ENCODE results near the gene ARMC7.

The ARMC7 gene

DNA sequence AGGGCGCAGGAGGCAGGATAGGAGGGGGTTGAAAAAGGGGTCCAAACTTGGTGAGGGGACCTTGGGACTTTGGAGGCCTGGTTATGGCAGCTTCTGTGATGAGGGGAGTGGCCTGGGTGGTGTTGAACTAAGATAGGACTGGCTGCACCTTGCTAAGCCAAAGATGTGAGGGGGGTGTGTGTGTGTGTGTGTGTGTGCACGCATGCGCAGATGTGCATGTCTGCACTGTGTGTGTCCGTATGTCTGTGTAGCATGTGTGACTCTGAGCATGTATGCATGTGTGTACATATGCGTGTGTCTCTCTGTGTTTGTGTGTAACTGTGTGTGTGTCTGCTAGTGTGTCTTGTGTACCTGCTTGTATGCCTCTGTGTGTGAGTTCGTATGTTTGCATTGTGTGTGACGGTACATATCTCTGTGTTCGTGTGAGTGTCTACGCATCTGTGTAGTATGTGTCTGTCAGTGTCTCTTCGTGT, 17.9 kb upstream of the ARMC7 start:
- Histone ChIP-seq H3K79me2 (ENCODE audit: low read length) (no peaks in the 10 kb centered on the region), H4K20me1 (ENCODE audit: insufficient read depth, low read length) (no peaks in the 10 kb centered on the region), H3K4me3 (ENCODE audit: low read length) (no peak overlapping the region), H2AFZ (ENCODE audit: low read depth, low read length) (no peak overlapping the region), H3K27ac (ENCODE audit: low read length) (no peak overlapping the region), H3K4me2 (ENCODE audit: low read length) (no peak overlapping the region), H3K4me1 (ENCODE audit: low read length) (peaks cover 11% of the 10 kb centered on the region; the same call in 1 of the 2 replicates), H3K27me3 (ENCODE audit: low read depth, low read length) (no peaks in the 10 kb centered on the region), H3K36me3 (replicated peaks; ENCODE audit: low read depth, low read length) (no peaks in the 10 kb centered on the region), H3K9me3 (ENCODE audit: insufficient read depth, low read length) (no peaks in the 10 kb centered on the region), H3K9ac (ENCODE audit: low read length) (no peak overlapping the region)
- TF ChIP-seq EZH2phosphoT487 (IDR thresholded peaks at IDR 0.05; ENCODE audit: low read depth) = no peak
- TF ChIP-seq, protein P1, sequence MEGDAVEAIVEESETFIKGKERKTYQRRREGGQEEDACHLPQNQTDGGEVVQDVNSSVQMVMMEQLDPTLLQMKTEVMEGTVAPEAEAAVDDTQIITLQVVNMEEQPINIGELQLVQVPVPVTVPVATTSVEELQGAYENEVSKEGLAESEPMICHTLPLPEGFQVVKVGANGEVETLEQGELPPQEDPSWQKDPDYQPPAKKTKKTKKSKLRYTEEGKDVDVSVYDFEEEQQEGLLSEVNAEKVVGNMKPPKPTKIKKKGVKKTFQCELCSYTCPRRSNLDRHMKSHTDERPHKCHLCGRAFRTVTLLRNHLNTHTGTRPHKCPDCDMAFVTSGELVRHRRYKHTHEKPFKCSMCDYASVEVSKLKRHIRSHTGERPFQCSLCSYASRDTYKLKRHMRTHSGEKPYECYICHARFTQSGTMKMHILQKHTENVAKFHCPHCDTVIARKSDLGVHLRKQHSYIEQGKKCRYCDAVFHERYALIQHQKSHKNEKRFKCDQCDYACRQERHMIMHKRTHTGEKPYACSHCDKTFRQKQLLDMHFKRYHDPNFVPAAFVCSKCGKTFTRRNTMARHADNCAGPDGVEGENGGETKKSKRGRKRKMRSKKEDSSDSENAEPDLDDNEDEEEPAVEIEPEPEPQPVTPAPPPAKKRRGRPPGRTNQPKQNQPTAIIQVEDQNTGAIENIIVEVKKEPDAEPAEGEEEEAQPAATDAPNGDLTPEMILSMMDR (IDR thresholded peaks at IDR 0.05; ENCODE audit: low read depth, low read length) = no peak

GRCh38 chr17:75093548-75094158, 16.1 kb upstream of the ARMC7 start:
- H3K9me3 ChIP-seq (ENCODE audit: insufficient read depth, low read length) = no peaks in the 10 kb centered on the region
- no peak overlapping the region for H3K4me2 ChIP-seq (ENCODE audit: low read length)
- H3K36me3 ChIP-seq (replicated peaks; ENCODE audit: low read depth, low read length) = no peaks in the 10 kb centered on the region
- no peak overlapping the region for H3K9ac ChIP-seq (ENCODE audit: low read length)
- H3K79me2 ChIP-seq (ENCODE audit: low read length) = no peaks in the 10 kb centered on the region
- no peak overlapping the region for H3K27ac ChIP-seq (ENCODE audit: low read length)
- no peak for TF ChIP-seq EZH2phosphoT487 (IDR thresholded peaks at IDR 0.05; ENCODE audit: low read depth)
- TF ChIP-seq, protein P1 (IDR thresholded peaks at IDR 0.05; ENCODE audit: low read depth, low read length) = no peak
- no peaks in the 10 kb centered on the region for H3K27me3 ChIP-seq (ENCODE audit: low read depth, low read length)
- H3K4me1 ChIP-seq (ENCODE audit: low read length) = peaks cover 2% of the 10 kb centered on the region; the same call in 1 of the 2 replicates
- no peaks in the 10 kb centered on the region for H4K20me1 ChIP-seq (ENCODE audit: insufficient read depth, low read length)
- no peak overlapping the region for H2AFZ ChIP-seq (ENCODE audit: low read depth, low read length)
- H3K4me3 ChIP-seq (ENCODE audit: low read length) = no peak overlapping the region

GRCh38 chr17:75094871-75095399, 14.8 kb upstream of the ARMC7 start:
- Histone ChIP-seq H3K27ac (ENCODE audit: low read length) (no peak overlapping the region), H3K27me3 (ENCODE audit: low read depth, low read length) (no peaks in the 10 kb centered on the region), H3K4me1 (ENCODE audit: low read length) (peaks cover 5% of the 10 kb centered on the region), H3K9me3 (ENCODE audit: insufficient read depth, low read length) (no peaks in the 10 kb centered on the region), H4K20me1 (ENCODE audit: insufficient read depth, low read length) (no peaks in the 10 kb centered on the region), H3K4me3 (ENCODE audit: low read length) (no peak overlapping the region), H3K79me2 (ENCODE audit: low read length) (no peaks in the 10 kb centered on the region), H3K9ac (ENCODE audit: low read length) (no peak overlapping the region), H2AFZ (ENCODE audit: low read depth, low read length) (no peak overlapping the region), H3K4me2 (ENCODE audit: low read length) (no peak overlapping the region), H3K36me3 (replicated peaks; ENCODE audit: low read depth, low read length) (no peaks in the 10 kb centered on the region)
- TF ChIP-seq EZH2phosphoT487 (IDR thresholded peaks at IDR 0.05; ENCODE audit: low read depth) = no peak

DNA sequence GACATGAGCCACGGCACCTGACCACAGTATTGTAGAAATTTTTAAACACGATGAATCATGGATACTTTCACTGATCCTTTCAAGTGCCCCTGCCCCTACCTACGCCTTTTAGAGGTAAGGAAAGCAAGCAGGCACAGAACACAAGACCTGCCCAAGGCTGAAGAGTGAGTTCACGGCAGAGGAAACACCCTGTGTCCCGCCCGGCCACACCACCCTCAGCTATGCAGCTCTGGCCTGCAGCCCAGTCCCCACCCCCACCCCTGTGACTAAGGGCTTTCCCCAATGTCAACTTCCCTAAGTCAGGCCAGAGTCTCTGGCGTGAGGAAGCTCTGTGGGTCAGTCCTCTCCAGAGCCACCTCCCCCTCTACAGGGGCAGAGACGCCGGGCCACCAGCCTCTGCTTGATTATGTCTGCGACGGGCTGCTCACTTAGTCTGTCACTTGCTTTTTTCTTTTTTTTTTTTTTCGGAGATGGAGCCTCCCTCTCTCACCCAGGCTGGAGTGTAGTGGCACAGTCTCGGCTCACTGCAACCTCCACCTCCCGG, 13.6 kb upstream of the ARMC7 start:
- Histone ChIP-seq H3K4me2 (ENCODE audit: low read length) (no peak overlapping the region), H3K9ac (ENCODE audit: low read length) (no peak overlapping the region), H3K27me3 (ENCODE audit: low read depth, low read length) (no peaks in the 10 kb centered on the region), H3K27ac (ENCODE audit: low read length) (no peak overlapping the region), H3K9me3 (ENCODE audit: insufficient read depth, low read length) (no peaks in the 10 kb centered on the region), H3K4me3 (ENCODE audit: low read length) (no peak overlapping the region), H3K79me2 (ENCODE audit: low read length) (no peaks in the 10 kb centered on the region), H4K20me1 (ENCODE audit: insufficient read depth, low read length) (no peaks in the 10 kb centered on the region), H3K36me3 (replicated peaks; ENCODE audit: low read depth, low read length) (no peaks in the 10 kb centered on the region), H3K4me1 (ENCODE audit: low read length) (peaks cover 5% of the 10 kb centered on the region), H2AFZ (ENCODE audit: low read depth, low read length) (no peak overlapping the region)
- TF ChIP-seq, protein P1 (IDR thresholded peaks at IDR 0.05; ENCODE audit: low read depth, low read length) = no peak
- no peak for TF ChIP-seq EZH2phosphoT487 (IDR thresholded peaks at IDR 0.05; ENCODE audit: low read depth)

Measured in OCI-LY3 (cell line).